C4-2B (cell line): ENCODE measurements around the gene HOXB4.

ENCODE experiments used
- CTCF ChIP-seq: fragments of 450-650 bp; conservative IDR thresholded peaks from 2 replicates; pipeline ENCODE4 v1.5.1; 2017; ENCODE audit warnings: mild to moderate bottlenecking
- ZFX ChIP-seq: fragments of 450-650 bp; IDR thresholded peaks from 2 replicates; pipeline ENCODE4 v1.6.1; 2017

- no peak for TF ChIP-seq CTCF
- no peak for TF ChIP-seq ZFX
These were observed 28.1 kb upstream of the HOXB4 start for GRCh38 chr17:48605991-48606891.
